ENCODE results near the gene SCAF4. TPM values are rescaled to one million over a fixed set of nuclear protein-coding genes. Genes with fewer than 3 reads are reported as not detected.

Gene SCAF4
- total RNA-seq, 1 experiment from 2014 or later: 41.9 TPM

GRCh38 chr21:31724552-31724951 lies 7.4 kb downstream of the SCAF4 start:
- intact Hi-C loops (cut with micrococcal nuclease): no loop called here
- peaks cover 32% of the 10 kb centered on the region for H3K4me1 Mint-ChIP-seq (ENCODE audit: insufficient read depth, unreplicated experiment)
- H3K27me3 Mint-ChIP-seq (ENCODE audit: insufficient read depth, unreplicated experiment): no peaks in the 10 kb centered on the region
- ChIA-PET POLR2A (no interaction called here), CTCF (interaction anchor here (0.8 kb wide), 1 partner anchor 678 kb away, joined by 5 read pairs; no protein-coding TSS in a partner anchor)
- no peaks in the 10 kb centered on the region for H3K36me3 Mint-ChIP-seq (ENCODE audit: insufficient read depth, unreplicated experiment)
- BruUV-seq (replicated peaks): no TSS peak
- TF ChIP-seq CTCF (IDR thresholded peaks at IDR 0.05; ENCODE audit: unreplicated experiment): no peak
- H3K4me3 Mint-ChIP-seq (ENCODE audit: unreplicated experiment): no peak overlapping the region
- no peak overlapping the region for H3K27ac Mint-ChIP-seq (ENCODE audit: low read depth, unreplicated experiment)
- no peak for DNase-seq (ENCODE audit: unreplicated experiment)
- no peaks in the 10 kb centered on the region for H3K9me3 Mint-ChIP-seq (ENCODE audit: unreplicated experiment)

- DNase-seq (ENCODE audit: unreplicated experiment): no peak
- no TSS peak for BruUV-seq (replicated peaks)
- Mint-ChIP-seq H3K4me3 (ENCODE audit: unreplicated experiment) (no peak overlapping the region), H3K27me3 (ENCODE audit: insufficient read depth, unreplicated experiment) (no peaks in the 10 kb centered on the region), H3K36me3 (ENCODE audit: insufficient read depth, unreplicated experiment) (peaks cover 9% of the 10 kb centered on the region), H3K27ac (ENCODE audit: low read depth, unreplicated experiment) (no peak overlapping the region), H3K4me1 (ENCODE audit: insufficient read depth, unreplicated experiment) (peaks cover 32% of the 10 kb centered on the region), H3K9me3 (ENCODE audit: unreplicated experiment) (no peaks in the 10 kb centered on the region)
- ChIA-PET CTCF (interaction anchor here (1.5 kb wide), 1 partner anchor 16 kb away, joined by 4 read pairs; no protein-coding TSS in a partner anchor), POLR2A (interaction anchor here (2.1 kb wide), 1 partner anchor 8 kb away, joined by 5 read pairs; no protein-coding TSS in a partner anchor)
- no peak for TF ChIP-seq CTCF (IDR thresholded peaks at IDR 0.05; ENCODE audit: unreplicated experiment)
- intact Hi-C loops (cut with micrococcal nuclease): no loop called here
These were observed 10.5 kb downstream of the SCAF4 start for GRCh38 chr21:31721381-31721780.

GRCh38 chr21:31720739-31721138 lies 11.2 kb downstream of the SCAF4 start:
- Mint-ChIP-seq H3K4me3 (ENCODE audit: unreplicated experiment) (no peak overlapping the region), H3K36me3 (ENCODE audit: insufficient read depth, unreplicated experiment) (peaks cover 9% of the 10 kb centered on the region), H3K27ac (ENCODE audit: low read depth, unreplicated experiment) (no peak overlapping the region), H3K27me3 (ENCODE audit: insufficient read depth, unreplicated experiment) (no peaks in the 10 kb centered on the region), H3K4me1 (ENCODE audit: insufficient read depth, unreplicated experiment) (peaks cover 32% of the 10 kb centered on the region), H3K9me3 (ENCODE audit: unreplicated experiment) (no peaks in the 10 kb centered on the region)
- ChIA-PET POLR2A (interaction anchor here (2.1 kb wide), 1 partner anchor 8 kb away, joined by 5 read pairs; no protein-coding TSS in a partner anchor), CTCF (no interaction called here)
- no TSS peak for BruUV-seq (replicated peaks)
- intact Hi-C loops (cut with micrococcal nuclease): no loop called here
- TF ChIP-seq CTCF (IDR thresholded peaks at IDR 0.05; ENCODE audit: unreplicated experiment): no peak
- DNase-seq (ENCODE audit: unreplicated experiment): no peak

- peaks cover 31% of the 10 kb centered on the region for H3K4me1 Mint-ChIP-seq (ENCODE audit: insufficient read depth, unreplicated experiment)
- DNase-seq (ENCODE audit: unreplicated experiment): no peak
- H3K36me3 Mint-ChIP-seq (ENCODE audit: insufficient read depth, unreplicated experiment): peaks cover 9% of the 10 kb centered on the region
- H3K4me3 Mint-ChIP-seq (ENCODE audit: unreplicated experiment): no peak overlapping the region
- peak overlapping the region; percentile 58 for H3K27ac Mint-ChIP-seq (ENCODE audit: low read depth, unreplicated experiment)
- TF ChIP-seq CTCF (IDR thresholded peaks at IDR 0.05; ENCODE audit: unreplicated experiment): no peak
- no TSS peak for BruUV-seq (replicated peaks)
- CTCF ChIA-PET: no interaction called here
- H3K27me3 Mint-ChIP-seq (ENCODE audit: insufficient read depth, unreplicated experiment): no peaks in the 10 kb centered on the region
- POLR2A ChIA-PET: interaction anchor here (2.1 kb wide), 1 partner anchor 9 kb away, joined by 5 read pairs; no protein-coding TSS in a partner anchor
- intact Hi-C loops (cut with micrococcal nuclease): no loop called here
- no peaks in the 10 kb centered on the region for H3K9me3 Mint-ChIP-seq (ENCODE audit: unreplicated experiment)
These were observed 11.6 kb downstream of the SCAF4 start for GRCh38 chr21:31720330-31720729.
